Mesothelial cell of epicardium (in vitro differentiated cells): Measurements from ENCODE around the gene PSPH. TPM values are rescaled to one million over a fixed set of nuclear protein-coding genes. Genes with fewer than 3 reads are reported as not detected.

Experiments used
- DNase-seq, 2 experiments: peaks; one replicate each; pipeline ENCODE4 v3.0.0; 2021; ENCODE audit warnings: low spot score in 2 of 2; ENCODE audit not compliant: unreplicated experiment in 2 of 2
- H3K27ac Mint-ChIP-seq: 2 replicates; pipeline ENCODE4 v1.8.0; 2021; ENCODE audit warnings: mixed read lengths
- H3K27me3 Mint-ChIP-seq: 2 replicates; pipeline ENCODE4 v1.8.0; 2021; ENCODE audit warnings: low read depth, mixed read lengths
- H3K36me3 Mint-ChIP-seq: 2 replicates; pipeline ENCODE4 v1.8.0; 2021; ENCODE audit warnings: mixed read lengths
- H3K4me1 Mint-ChIP-seq: 2 replicates; pipeline ENCODE4 v1.8.0; 2021; ENCODE audit warnings: mixed read lengths
- H3K4me3 Mint-ChIP-seq: 2 replicates; pipeline ENCODE4 v1.8.0; 2021; ENCODE audit warnings: mild to moderate bottlenecking, moderate library complexity, mixed read lengths
- H3K9me3 Mint-ChIP-seq: 2 replicates; pipeline ENCODE4 v1.8.0; 2021; ENCODE audit warnings: mixed read lengths
- total RNA-seq: library from RNA; stranded (reverse); gene quantifications from 3 replicates; pipeline ENCODE4 v1.2.1, GENCODE V29; 2021
- TF ChIP-seq, protein P1 (sequence below): fragments of 200-600 bp; sonication (generic); IDR thresholded peaks from one replicate; pipeline ENCODE4 v1.5.0; 2021; ENCODE audit warnings: antibody characterized with exemption; ENCODE audit not compliant: unreplicated experiment

Gene PSPH
- total RNA-seq, 1 donor from 2014 or later = 19.5 TPM

DNA sequence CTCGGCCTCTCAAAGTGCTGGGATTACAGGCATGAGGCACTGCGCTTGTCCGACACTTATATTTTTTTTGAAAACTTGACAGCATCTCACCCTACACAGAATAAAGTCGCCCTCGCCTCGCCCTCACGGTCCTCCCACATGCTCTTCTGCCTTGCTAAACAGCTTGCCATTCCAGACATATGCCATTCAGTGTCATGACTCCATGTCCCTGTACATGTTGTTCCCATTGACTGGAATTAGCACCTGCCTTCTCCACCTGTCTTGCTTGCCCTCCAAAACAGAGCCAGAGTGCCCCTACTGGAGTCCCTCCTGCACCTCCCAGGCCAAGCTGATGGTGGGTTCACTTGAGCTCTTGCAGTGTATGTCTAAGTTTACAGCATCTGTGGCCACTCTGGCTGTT, 80.7 kb downstream of the PSPH start:
- H3K4me1 Mint-ChIP-seq = peaks cover 15% of the 10 kb centered on the region
- no peaks in the 10 kb centered on the region for H3K9me3 Mint-ChIP-seq
- DNase-seq = no peak
- H3K36me3 Mint-ChIP-seq = peaks cover 18% of the 10 kb centered on the region
- no peak overlapping the region for H3K27ac Mint-ChIP-seq
- TF ChIP-seq, protein P1, sequence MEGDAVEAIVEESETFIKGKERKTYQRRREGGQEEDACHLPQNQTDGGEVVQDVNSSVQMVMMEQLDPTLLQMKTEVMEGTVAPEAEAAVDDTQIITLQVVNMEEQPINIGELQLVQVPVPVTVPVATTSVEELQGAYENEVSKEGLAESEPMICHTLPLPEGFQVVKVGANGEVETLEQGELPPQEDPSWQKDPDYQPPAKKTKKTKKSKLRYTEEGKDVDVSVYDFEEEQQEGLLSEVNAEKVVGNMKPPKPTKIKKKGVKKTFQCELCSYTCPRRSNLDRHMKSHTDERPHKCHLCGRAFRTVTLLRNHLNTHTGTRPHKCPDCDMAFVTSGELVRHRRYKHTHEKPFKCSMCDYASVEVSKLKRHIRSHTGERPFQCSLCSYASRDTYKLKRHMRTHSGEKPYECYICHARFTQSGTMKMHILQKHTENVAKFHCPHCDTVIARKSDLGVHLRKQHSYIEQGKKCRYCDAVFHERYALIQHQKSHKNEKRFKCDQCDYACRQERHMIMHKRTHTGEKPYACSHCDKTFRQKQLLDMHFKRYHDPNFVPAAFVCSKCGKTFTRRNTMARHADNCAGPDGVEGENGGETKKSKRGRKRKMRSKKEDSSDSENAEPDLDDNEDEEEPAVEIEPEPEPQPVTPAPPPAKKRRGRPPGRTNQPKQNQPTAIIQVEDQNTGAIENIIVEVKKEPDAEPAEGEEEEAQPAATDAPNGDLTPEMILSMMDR = no peak
- no peak overlapping the region for H3K4me3 Mint-ChIP-seq
- no peaks in the 10 kb centered on the region for H3K27me3 Mint-ChIP-seq

DNA sequence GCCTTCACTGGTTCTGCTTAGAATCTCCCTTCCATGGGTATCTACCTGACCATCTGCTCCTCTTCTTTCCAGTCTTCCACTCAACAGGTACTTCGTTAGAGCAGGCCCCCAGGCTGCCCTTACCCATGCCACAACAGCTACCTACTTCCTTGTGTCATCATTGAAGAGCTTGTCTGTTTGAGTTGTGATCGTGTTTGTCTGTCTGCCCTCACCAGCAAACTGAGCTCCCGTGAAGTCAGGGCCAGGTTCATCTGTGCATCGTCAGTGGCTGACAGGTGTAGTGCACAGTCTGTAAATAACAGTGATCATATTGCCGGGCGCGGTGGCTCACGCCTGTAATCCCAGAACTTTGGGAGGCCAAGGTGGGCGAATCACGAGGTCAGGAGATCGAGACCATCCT, 81.9 kb downstream of the PSPH start:
- H3K4me3 Mint-ChIP-seq = no peak overlapping the region
- no peaks in the 10 kb centered on the region for H3K9me3 Mint-ChIP-seq
- DNase-seq = no peak
- TF ChIP-seq, protein P1 = no peak
- peaks cover 18% of the 10 kb centered on the region for H3K36me3 Mint-ChIP-seq
- H3K27ac Mint-ChIP-seq = peak overlapping the region; percentile 18
- no peaks in the 10 kb centered on the region for H3K27me3 Mint-ChIP-seq
- H3K4me1 Mint-ChIP-seq = peaks cover 19% of the 10 kb centered on the region

DNA sequence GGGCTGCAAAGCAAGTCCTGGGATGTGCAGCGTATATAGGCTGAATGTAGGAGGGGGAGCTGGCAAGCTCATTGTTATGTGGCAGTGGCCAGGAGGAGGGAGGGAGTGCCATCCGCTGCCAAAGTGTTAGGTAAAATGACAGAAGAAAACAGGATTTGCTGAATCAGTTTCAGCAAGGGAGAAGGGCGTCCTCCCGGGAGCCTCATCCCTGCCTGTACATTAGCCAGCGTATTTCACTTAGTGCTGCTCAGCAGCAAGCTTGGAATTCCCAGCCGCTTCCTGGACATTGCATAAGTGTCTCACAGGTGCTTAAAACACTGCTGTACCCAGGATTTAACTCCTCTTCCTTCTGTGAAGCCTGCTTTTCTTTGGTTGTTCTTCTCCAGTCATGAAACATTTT, 84.4 kb downstream of the PSPH start:
- H3K4me3 Mint-ChIP-seq = no peak overlapping the region
- peak overlapping the region; percentile 64 for H3K27ac Mint-ChIP-seq
- DNase-seq = no peak
- peaks cover 5% of the 10 kb centered on the region for H3K27me3 Mint-ChIP-seq
- H3K9me3 Mint-ChIP-seq = no peaks in the 10 kb centered on the region
- TF ChIP-seq, protein P1 = no peak
- peaks cover 18% of the 10 kb centered on the region for H3K36me3 Mint-ChIP-seq
- H3K4me1 Mint-ChIP-seq = peaks cover 19% of the 10 kb centered on the region

DNA sequence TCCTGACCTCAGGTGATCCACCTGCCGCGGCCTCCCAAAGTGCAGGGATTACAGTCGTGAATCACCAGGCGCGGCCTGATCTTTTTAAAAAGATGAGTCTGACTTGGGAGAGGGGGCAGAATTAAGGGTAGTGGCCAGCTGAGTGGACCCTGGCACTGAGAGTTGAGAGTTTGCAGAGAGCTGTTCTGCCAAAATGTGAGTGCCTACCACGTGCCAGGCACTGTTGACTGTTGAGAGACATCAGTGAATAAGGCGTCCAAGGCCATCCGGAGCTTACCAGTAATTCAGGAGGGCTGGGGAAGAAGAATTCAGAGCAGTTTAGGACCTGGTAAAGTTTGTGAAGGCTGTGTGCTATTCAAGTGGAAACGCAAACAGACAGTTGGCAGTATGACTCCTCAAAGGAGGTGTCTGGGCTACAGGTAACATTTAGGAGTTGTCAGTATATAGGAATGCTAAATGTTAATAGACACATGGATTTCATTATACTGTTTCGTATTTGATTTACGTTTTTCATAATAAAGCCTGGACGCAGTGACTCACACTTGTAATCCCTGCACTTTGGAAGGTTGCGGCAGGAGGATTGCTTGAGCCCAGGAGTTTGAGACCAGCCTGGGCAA, 85.3 kb downstream of the PSPH start:
- H3K27ac Mint-ChIP-seq = peak overlapping the region; percentile 85
- H3K27me3 Mint-ChIP-seq = peaks cover 5% of the 10 kb centered on the region
- H3K4me3 Mint-ChIP-seq = peak overlapping the region; percentile 89
- H3K4me1 Mint-ChIP-seq = peaks cover 17% of the 10 kb centered on the region
- TF ChIP-seq, protein P1 = no peak
- H3K9me3 Mint-ChIP-seq = no peaks in the 10 kb centered on the region
- H3K36me3 Mint-ChIP-seq = peaks cover 18% of the 10 kb centered on the region
- DNase-seq = no peak

DNA sequence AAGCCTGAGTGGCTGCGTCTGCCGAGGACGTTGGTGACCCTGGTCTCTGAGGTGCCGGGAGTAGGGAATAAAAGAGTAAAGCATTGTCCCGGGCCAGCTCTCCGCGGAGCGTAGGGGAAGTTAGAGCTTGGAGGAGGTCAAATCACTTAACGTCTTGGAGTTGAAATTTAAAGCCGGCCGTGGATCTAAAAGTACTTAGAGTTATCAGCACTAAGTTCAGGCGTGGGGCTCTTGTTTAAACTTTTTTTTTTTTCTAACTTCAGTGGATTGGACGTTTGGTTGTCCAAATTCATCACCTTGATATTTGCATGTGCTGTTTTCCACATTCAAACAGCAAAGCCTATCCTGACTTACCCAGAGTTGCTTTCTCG, 86.2 kb downstream of the PSPH start:
- no peaks in the 10 kb centered on the region for H3K9me3 Mint-ChIP-seq
- H3K36me3 Mint-ChIP-seq = peaks cover 14% of the 10 kb centered on the region
- TF ChIP-seq, protein P1 = no peak
- H3K4me3 Mint-ChIP-seq = peak overlapping the region; percentile 89
- peaks cover 15% of the 10 kb centered on the region for H3K4me1 Mint-ChIP-seq
- peak overlapping the region; percentile 97 for H3K27ac Mint-ChIP-seq
- no peak for DNase-seq
- peaks cover 5% of the 10 kb centered on the region for H3K27me3 Mint-ChIP-seq
